Measurements from ENCODE around the gene CARD16. TPM values are rescaled to one million over a fixed set of nuclear protein-coding genes. Genes with fewer than 3 reads are reported as not detected.

The CARD16 gene
- total and polyA plus RNA-seq, 9 of the 15 experiments (the other 6 are each of a cell fraction or from before 2014, with no cell fraction given): 0.31 TPM; not detected in 8

DNA sequence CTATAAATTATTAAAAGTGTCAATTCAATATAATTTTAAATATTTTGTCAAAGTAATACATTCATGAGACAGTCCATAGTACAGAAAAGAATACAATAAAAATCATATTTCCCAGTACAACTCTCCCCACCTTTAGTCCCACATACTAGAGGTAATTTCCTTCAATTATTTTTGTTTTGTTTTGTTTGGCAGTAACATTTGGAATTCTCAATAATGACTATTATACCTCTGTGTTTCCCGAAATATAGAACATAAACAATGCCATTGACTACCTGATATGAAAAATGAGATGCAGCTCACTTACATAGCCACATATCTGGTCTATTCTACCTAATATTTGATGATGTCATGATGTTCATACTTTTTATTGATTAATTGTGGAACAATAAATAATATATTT lies 52.4 kb downstream of the CARD16 start:
- Histone ChIP-seq H3K9me1 (ENCODE audit: control insufficient read depth, insufficient read depth, low read length) (no peaks in the 10 kb centered on the region), H3K9ac (ENCODE audit: insufficient read depth in 1 of 2, low read depth in 2 of 2, low read length in 2 of 2) (no peak overlapping the region), H3K9me3 (replicated peaks; ENCODE audit: control insufficient read depth, insufficient read depth, low read depth, low read length) (no peaks in the 10 kb centered on the region), H2AFZ (ENCODE audit: low read depth, low read length) (no peak overlapping the region), H3K36me3 (ENCODE audit: control insufficient read depth, insufficient read depth, low read length) (no peaks in the 10 kb centered on the region), H3K4me1 (replicated peaks in 1 of 2; ENCODE audit: control insufficient read depth in 2 of 2, insufficient read depth in 2 of 2, low read length in 2 of 2) (no peaks in the 10 kb centered on the region), H3K79me2 (ENCODE audit: control insufficient read depth, insufficient read depth, low read length) (no peaks in the 10 kb centered on the region), H3K4me3 (no peak overlapping the region), H3K27ac (ENCODE audit: extremely low read depth, low read depth, low read length) (no peak overlapping the region), H3K4me2 (ENCODE audit: insufficient read depth, low read length) (no peak overlapping the region), H3K27me3 (ENCODE audit: control insufficient read depth in 2 of 2, insufficient read depth in 2 of 2, low read length in 2 of 2) (no peaks in the 10 kb centered on the region), H4K20me1 (replicated peaks; ENCODE audit: control insufficient read depth, insufficient read depth, low read length) (no peaks in the 10 kb centered on the region)
- CTCF ChIA-PET (ENCODE audit: low intra/inter-chr PET ratio): no interaction called here
- POLR2A ChIA-PET: no interaction called here
- TF ChIP-seq, protein P1, sequence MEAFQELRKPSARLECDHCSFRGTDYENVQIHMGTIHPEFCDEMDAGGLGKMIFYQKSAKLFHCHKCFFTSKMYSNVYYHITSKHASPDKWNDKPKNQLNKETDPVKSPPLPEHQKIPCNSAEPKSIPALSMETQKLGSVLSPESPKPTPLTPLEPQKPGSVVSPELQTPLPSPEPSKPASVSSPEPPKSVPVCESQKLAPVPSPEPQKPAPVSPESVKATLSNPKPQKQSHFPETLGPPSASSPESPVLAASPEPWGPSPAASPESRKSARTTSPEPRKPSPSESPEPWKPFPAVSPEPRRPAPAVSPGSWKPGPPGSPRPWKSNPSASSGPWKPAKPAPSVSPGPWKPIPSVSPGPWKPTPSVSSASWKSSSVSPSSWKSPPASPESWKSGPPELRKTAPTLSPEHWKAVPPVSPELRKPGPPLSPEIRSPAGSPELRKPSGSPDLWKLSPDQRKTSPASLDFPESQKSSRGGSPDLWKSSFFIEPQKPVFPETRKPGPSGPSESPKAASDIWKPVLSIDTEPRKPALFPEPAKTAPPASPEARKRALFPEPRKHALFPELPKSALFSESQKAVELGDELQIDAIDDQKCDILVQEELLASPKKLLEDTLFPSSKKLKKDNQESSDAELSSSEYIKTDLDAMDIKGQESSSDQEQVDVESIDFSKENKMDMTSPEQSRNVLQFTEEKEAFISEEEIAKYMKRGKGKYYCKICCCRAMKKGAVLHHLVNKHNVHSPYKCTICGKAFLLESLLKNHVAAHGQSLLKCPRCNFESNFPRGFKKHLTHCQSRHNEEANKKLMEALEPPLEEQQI (IDR thresholded peaks at IDR 0.05): no peak
- no peak for TF ChIP-seq IFI16 (CRISPR knock-in tag; IDR thresholded peaks at IDR 0.05)
- TF ChIP-seq HNRNPK (IDR thresholded peaks at IDR 0.05; ENCODE audit: low read depth, low read length, poor library complexity, severe bottlenecking): no peak
- no peak for TF ChIP-seq ZNF699 (CRISPR knock-in tag; IDR thresholded peaks at IDR 0.05; ENCODE audit: insufficient replicate concordance)
- TF ChIP-seq CBX1 (IDR thresholded peaks at IDR 0.05; ENCODE audit: low read depth): no peak
- BruUV-seq (replicated peaks): no TSS peak
- DNase-seq (ENCODE audit: extremely low read depth in 1 of 4, low spot score in 3 of 4) (no peak), ATAC-seq (no peak), FAIRE-seq (no peak)
- whole genome bisulfite sequencing (ENCODE audit: insufficient coverage, low coverage, missing lambda C conversion rate): 0% methylated on average over 1 of the region's 1 CpG
- in situ Hi-C loops (cut with MboI): no loop called here
- intact Hi-C loops (cut with micrococcal nuclease): no loop called here
